WI38 (cell line): ENCODE data around the gene C1orf226.

Experiments
- H3K4me3 ChIP-seq: 2 replicates; pipeline ENCODE4 v1.5.1; 2011; ENCODE audit warnings: low read depth, mild to moderate bottlenecking, control low read depth, low read length
- TF ChIP-seq, protein P1 (sequence below): IDR thresholded peaks from 2 replicates; pipeline ENCODE4 v1.5.1; 2012; ENCODE audit warnings: low read depth, mild to moderate bottlenecking, control low read depth, low read length

C1orf226 gene

GRCh38 chr1:162370721-162371120, 10.8 kb upstream of the C1orf226 start:
- H3K4me3 ChIP-seq, result no peak overlapping the region
- TF ChIP-seq, protein P1, sequence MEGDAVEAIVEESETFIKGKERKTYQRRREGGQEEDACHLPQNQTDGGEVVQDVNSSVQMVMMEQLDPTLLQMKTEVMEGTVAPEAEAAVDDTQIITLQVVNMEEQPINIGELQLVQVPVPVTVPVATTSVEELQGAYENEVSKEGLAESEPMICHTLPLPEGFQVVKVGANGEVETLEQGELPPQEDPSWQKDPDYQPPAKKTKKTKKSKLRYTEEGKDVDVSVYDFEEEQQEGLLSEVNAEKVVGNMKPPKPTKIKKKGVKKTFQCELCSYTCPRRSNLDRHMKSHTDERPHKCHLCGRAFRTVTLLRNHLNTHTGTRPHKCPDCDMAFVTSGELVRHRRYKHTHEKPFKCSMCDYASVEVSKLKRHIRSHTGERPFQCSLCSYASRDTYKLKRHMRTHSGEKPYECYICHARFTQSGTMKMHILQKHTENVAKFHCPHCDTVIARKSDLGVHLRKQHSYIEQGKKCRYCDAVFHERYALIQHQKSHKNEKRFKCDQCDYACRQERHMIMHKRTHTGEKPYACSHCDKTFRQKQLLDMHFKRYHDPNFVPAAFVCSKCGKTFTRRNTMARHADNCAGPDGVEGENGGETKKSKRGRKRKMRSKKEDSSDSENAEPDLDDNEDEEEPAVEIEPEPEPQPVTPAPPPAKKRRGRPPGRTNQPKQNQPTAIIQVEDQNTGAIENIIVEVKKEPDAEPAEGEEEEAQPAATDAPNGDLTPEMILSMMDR, result no peak

DNA sequence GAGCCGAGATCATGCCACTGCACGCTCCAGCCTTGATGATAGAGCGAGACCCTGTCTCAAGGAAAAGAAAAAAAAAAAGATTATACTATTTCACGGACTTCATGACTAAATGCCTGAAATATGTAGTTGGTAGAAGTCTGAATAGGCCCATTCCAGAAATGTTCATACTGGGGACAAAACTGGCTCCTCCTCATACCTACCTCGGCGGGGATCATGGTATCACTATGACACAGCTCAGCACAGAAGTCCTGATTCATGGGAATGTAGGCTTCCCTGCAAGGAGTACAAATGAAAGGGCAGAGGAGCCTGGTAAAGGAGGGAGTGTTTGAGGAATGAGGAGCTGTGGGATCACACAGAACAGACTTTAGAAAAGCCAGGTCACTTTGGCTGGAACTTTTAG, 9.9 kb upstream of the C1orf226 start:
- TF ChIP-seq, protein P1, result no peak
- no peak overlapping the region for H3K4me3 ChIP-seq

DNA sequence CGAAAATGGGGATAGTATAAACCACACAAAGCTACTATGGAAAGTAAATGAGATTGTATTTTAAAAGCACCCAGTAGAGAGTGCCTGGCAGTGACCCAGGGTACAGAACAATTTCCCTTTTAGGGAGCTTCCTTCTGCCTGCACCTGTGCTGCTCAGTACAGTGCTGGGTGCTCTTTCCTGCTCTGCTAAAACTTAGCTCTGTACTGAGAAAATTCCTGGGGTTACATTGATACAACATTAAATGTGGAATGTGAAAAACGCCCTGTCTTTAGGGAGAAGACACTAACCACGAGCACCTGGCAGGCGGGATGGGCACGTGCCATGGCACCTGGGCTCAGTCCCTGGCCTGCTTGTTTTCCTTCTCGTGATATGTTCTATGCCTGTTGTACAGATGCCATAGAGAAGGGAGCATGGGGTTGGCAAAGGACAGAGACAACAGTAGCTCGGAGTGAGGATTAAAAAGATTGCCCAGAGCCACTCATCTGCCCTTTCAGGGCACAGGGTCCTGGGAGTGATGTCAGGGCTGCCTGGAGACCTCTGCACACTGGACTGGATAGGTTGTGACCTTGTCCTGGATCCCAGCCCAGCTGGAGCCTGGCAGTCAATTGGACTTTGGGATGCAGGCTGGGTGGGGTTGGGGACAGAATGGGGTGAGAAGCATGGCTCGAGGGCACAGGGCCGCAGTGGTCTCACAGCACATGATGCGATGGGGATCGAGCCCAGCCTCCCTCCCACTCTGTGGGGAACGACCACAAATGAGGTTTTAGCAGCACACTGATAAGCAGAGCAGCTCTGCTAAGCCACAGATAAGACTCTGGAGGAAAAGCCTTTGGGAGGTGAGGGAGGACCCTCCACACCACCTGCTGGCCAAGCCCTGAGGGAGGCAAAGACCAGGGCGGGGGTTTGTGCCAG, 9.1 kb upstream of the C1orf226 start:
- H3K4me3 ChIP-seq, result no peak overlapping the region
- TF ChIP-seq, protein P1, result no peak

DNA sequence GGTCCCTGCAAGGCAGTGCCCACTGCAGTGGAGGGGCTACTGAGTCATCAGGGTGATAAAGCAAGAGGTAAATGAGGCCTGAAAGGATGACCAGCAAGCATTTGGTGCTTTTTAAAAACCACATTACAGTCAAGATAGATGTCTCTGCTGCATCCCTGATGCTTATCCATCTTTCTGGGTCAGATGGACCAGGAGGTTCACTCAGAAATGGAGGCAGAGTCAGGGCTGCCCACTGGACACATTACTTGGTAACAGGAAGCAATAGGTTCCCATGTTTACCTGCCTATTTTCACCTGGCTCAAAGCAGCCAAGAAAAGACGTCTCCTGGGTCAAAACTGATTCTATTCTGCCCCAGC, 8.5 kb upstream of the C1orf226 start:
- no peak overlapping the region for H3K4me3 ChIP-seq
- TF ChIP-seq, protein P1, result no peak

GRCh38 chr1:162373541-162374260, 7.8 kb upstream of the C1orf226 start:
- H3K4me3 ChIP-seq, result no peak overlapping the region
- TF ChIP-seq, protein P1, result no peak

DNA sequence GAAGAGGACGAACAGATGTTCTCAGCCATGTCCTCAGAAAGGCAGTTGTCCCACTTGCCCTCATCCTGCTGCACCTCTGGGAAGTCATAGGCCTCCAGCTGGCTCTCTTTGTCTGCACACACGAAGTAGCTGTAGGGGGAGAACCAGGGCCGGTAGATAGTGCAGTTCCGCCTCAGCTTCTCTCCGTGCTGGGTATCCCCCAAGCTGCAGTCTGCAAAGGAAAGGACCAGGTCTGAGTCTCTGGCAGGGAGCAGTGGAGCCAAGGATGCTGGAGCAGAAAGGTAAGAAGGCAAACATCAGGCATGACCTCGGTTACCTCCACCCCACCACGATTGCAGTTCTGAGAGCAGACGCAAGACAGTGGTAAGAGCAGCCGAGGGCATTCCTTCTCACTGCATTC, 7.1 kb upstream of the C1orf226 start:
- TF ChIP-seq, protein P1, result no peak
- no peak overlapping the region for H3K4me3 ChIP-seq

- no peak overlapping the region for H3K4me3 ChIP-seq
- TF ChIP-seq, protein P1, result no peak
These were observed 6.1 kb upstream of the C1orf226 start for GRCh38 chr1:162375463-162375862.
